Spleen (tissue), 7 donors: ENCODE measurements around the gene RIMBP2.

ENCODE experiments used
- POLR2A ChIP-seq, 3 donors: fragments of 450-650 bp; IDR thresholded peaks; one replicate each; pipeline ENCODE4 v1.5.1; 2017; ENCODE audit warnings: antibody characterized with exemption in 3 of 3, mild to moderate bottlenecking in 1 of 3
- POLR2AphosphoS5 ChIP-seq, 3 donors: sonication (generic); formaldehyde crosslinking; IDR thresholded peaks; one replicate each; pipeline ENCODE4 v1.5.1; 2017; ENCODE audit warnings: antibody characterized with exemption in 3 of 3
- TF ChIP-seq, protein P1 (sequence below), 11 experiments: fragments of 200-600 bp in 7 of 11; fragments of 450-650 bp in 4 of 11; sonication (generic) in 4 of 11; IDR thresholded peaks in 8 of 11; conservative IDR thresholded peaks in 3 of 11; 1 replicate in 7 of 11; 2 replicates in 4 of 11; pipeline versions ENCODE4 v1.4.0 to v1.8.0; 2016 to 2021; ENCODE audit warnings: antibody characterized with exemption in 11 of 11, inconsistent platforms in 4 of 11, mild to moderate bottlenecking in 1 of 11
- donor health status: DM: no; HTN: no; CAD: no; lungs with moderate emphysema.
- donor health status: DM: no; HTN: no; CAD: no.
- donor health status: DM: no; HTN: no; CAD: no.

DNA sequence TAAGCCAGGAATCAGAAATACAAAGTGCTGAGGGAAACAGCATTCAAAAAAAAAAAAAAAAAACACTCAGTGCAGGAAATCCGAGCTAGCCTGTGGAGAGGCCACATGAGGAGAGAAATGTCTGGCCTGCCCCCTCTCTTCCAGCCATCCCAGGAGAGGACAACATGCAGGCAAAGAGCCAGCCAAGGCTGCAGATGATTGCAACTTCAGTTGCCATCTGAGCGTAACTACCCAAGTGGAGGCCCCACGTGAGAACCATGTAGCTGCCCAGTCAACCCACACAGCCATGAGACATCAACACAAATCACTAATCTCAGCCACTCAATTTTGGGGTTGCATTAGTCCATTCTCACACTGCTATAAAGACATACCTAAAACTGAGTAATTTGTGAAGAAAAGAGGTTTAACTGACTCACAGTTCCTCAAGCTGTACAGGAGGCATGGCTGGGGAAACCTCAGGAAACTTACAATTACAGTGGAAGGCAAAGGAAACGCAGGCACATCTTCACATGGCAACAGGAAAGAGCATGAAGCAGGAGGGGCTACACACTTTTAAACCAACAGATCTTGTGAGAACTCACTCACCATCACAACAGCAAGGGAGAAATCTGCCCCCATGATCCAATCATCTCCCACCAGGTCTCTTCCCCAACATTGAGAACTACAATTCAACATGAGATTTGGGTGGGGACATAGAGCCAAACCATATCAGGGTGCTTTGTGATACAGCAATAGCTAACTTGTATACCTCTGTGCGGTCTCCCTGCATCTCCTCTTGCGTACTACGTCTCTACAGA lies 217.3 kb downstream of the RIMBP2 start:
- TF ChIP-seq, protein P1, sequence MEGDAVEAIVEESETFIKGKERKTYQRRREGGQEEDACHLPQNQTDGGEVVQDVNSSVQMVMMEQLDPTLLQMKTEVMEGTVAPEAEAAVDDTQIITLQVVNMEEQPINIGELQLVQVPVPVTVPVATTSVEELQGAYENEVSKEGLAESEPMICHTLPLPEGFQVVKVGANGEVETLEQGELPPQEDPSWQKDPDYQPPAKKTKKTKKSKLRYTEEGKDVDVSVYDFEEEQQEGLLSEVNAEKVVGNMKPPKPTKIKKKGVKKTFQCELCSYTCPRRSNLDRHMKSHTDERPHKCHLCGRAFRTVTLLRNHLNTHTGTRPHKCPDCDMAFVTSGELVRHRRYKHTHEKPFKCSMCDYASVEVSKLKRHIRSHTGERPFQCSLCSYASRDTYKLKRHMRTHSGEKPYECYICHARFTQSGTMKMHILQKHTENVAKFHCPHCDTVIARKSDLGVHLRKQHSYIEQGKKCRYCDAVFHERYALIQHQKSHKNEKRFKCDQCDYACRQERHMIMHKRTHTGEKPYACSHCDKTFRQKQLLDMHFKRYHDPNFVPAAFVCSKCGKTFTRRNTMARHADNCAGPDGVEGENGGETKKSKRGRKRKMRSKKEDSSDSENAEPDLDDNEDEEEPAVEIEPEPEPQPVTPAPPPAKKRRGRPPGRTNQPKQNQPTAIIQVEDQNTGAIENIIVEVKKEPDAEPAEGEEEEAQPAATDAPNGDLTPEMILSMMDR (IDR thresholded peaks at IDR 0.05 in 8 of 11, conservative IDR thresholded peaks at IDR 0.05 in 3 of 11), result no peak
- TF ChIP-seq POLR2AphosphoS5 (IDR thresholded peaks at IDR 0.05) (no peak), POLR2A (IDR thresholded peaks at IDR 0.05) (no peak)
